Keratinocyte (primary cell): ENCODE measurements around the gene ETFA. TPM values are rescaled to one million over a fixed set of nuclear protein-coding genes. Genes with fewer than 3 reads are reported as not detected.
A peak's percentile ranks its signal among the peaks of the same experiment; 100 is the strongest.

Experiments
- DNase-seq: peaks from one replicate; pipeline ENCODE4 v3.0.0-alpha.2; 2011; ENCODE audit warnings: low read depth, missing footprints, low spot score
- FAIRE-seq: peaks from 2 replicates; lab custom pipeline; 2011; peaks lifted over from hg19 to GRCh38; lab: Jason Lieb, UNC
- H2AFZ ChIP-seq: 2 replicates; pipeline ENCODE4 v1.6.0; 2012; ENCODE audit warnings: low read length, control low read depth, inconsistent platforms; ENCODE audit not compliant: control insufficient read depth
- H3K27ac ChIP-seq: 2 replicates; pipeline ENCODE4 v1.5.1; 2011; ENCODE audit warnings: low read length; ENCODE audit not compliant: control insufficient read depth, insufficient read depth
- H3K27me3 ChIP-seq: 3 replicates; pipeline ENCODE4 v1.6.0; 2011; ENCODE audit warnings: low read length; ENCODE audit not compliant: control insufficient read depth, insufficient read depth; ENCODE audit errors: extremely low read depth
- H3K36me3 ChIP-seq, 2 experiments: 2 replicates in 1 of 2; 3 replicates in 1 of 2; pipeline ENCODE4 v1.5.1; 2011; ENCODE audit warnings: low read length in 2 of 2, mild to moderate bottlenecking in 1 of 2; ENCODE audit not compliant: control insufficient read depth in 2 of 2, insufficient read depth in 2 of 2; ENCODE audit errors: extremely low read depth in 1 of 2
- H3K4me1 ChIP-seq: 3 replicates; pipeline ENCODE4 v1.5.1; 2011; ENCODE audit warnings: low read length; ENCODE audit not compliant: control insufficient read depth, insufficient read depth; ENCODE audit errors: extremely low read depth
- H3K4me2 ChIP-seq: 3 replicates; pipeline ENCODE4 v1.6.0; 2011; ENCODE audit warnings: low read depth, low read length; ENCODE audit not compliant: control insufficient read depth, insufficient read depth; ENCODE audit errors: extremely low read depth
- H3K4me3 ChIP-seq, 3 experiments: fragments of 200-600 bp in 1 of 3; sonication (generic) in 1 of 3; 2 replicates in 2 of 3; 3 replicates in 1 of 3; pipeline ENCODE4 v1.5.1; 2011 to 2016; ENCODE audit warnings: low read length in 3 of 3, mild to moderate bottlenecking in 3 of 3, control low read depth in 2 of 3, inconsistent platforms in 1 of 3, low read depth in 1 of 3, mixed read lengths in 1 of 3, mixed run types in 1 of 3, moderate library complexity in 1 of 3; ENCODE audit not compliant: control insufficient read depth in 2 of 3, insufficient read depth in 2 of 3; ENCODE audit errors: extremely low read depth in 1 of 3
- H3K79me2 ChIP-seq: 2 replicates; pipeline ENCODE4 v1.6.0; 2012; ENCODE audit warnings: low read length; ENCODE audit not compliant: control insufficient read depth, insufficient read depth
- H3K9ac ChIP-seq: 3 replicates; pipeline ENCODE4 v1.6.0; 2011; ENCODE audit warnings: low read length; ENCODE audit not compliant: control insufficient read depth, insufficient read depth; ENCODE audit errors: extremely low read depth
- H3K9me1 ChIP-seq: 3 replicates; pipeline ENCODE4 v1.6.0; 2011; ENCODE audit warnings: low read length; ENCODE audit not compliant: control insufficient read depth, insufficient read depth; ENCODE audit errors: extremely low read depth
- H3K9me3 ChIP-seq: 2 replicates; pipeline ENCODE4 v1.5.1; 2012; ENCODE audit warnings: low read depth, low read length; ENCODE audit not compliant: control insufficient read depth
- H4K20me1 ChIP-seq: 3 replicates; pipeline ENCODE4 v1.6.0; 2011; ENCODE audit warnings: low read length; ENCODE audit not compliant: control insufficient read depth, insufficient read depth; ENCODE audit errors: extremely low read depth
- EZH2 ChIP-seq: IDR thresholded peaks from one replicate; pipeline ENCODE4 v1.6.1; 2012; ENCODE audit warnings: inconsistent platforms, mild to moderate bottlenecking, low read length, moderate library complexity
- dilution Hi-C: fragments of 300-500 bp; cut with MboI; formaldehyde crosslinking; loops from one replicate; pipeline ENCODE4 v1.7.0; 2020; ENCODE audit warnings: low sequenced_read_pairs; ENCODE audit not compliant: extremely low pct_ligation_motif_present
- polyA plus RNA-seq, 5 experiments: library from polyadenylated mRNA; depleted of rRNA in 3 of 5; stranded (reverse) in 3 of 5; stranded (forward) in 1 of 5; unstranded in 1 of 5; fragments of >200 nt; gene quantifications; 1 replicate in 1 of 5; 2 replicates in 3 of 5; 3 replicates in 1 of 5; pipeline versions ENCODE4 v1.2.1 to v1.2.3, GENCODE V29; 2011 to 2012; ENCODE audit warnings: missing spikeins in 2 of 5, low read depth in 1 of 5, low replicate concordance in 1 of 5
- TF ChIP-seq, protein P1 (sequence below), 3 experiments: IDR thresholded peaks in 1 of 3; conservative IDR thresholded peaks in 1 of 3; optimal IDR thresholded peaks in 1 of 3; 2 replicates in 2 of 3; 3 replicates in 1 of 3; pipeline versions ENCODE3 to v1.5.1; 2011; ENCODE audit warnings: low read length in 3 of 3, mild to moderate bottlenecking in 3 of 3, moderate library complexity in 2 of 3, control low read depth in 1 of 3, inconsistent platforms in 1 of 3; ENCODE audit not compliant: insufficient read depth in 2 of 3; ENCODE audit errors: extremely low read depth in 1 of 3

ETFA gene
- polyA plus RNA-seq, 1 donor (not counting 4 experiments of a cell fraction or from before 2014, with no cell fraction given): 230 TPM

DNA sequence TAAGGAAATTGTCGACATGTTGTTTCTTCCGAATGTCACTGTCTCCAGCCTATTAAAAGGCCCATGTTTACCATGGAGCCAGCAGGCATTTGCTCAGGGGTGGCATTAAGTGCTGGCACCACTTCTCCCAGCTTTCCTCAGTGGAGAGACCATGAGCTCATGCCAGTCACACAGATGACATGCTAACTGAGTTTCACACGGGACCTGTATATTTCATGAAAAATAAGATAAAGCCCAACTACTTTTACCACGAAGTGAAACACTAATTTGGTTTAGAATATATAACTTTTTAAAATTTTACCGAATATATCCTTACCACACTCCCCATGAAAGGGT is 93.4 kb downstream of the ETFA start:
- no peak overlapping the region for H3K4me3 ChIP-seq
- FAIRE-seq: no peak
- peaks cover 14 to 21% of the 10 kb centered on the region in 2 experiments for H3K36me3 ChIP-seq
- TF ChIP-seq, protein P1, sequence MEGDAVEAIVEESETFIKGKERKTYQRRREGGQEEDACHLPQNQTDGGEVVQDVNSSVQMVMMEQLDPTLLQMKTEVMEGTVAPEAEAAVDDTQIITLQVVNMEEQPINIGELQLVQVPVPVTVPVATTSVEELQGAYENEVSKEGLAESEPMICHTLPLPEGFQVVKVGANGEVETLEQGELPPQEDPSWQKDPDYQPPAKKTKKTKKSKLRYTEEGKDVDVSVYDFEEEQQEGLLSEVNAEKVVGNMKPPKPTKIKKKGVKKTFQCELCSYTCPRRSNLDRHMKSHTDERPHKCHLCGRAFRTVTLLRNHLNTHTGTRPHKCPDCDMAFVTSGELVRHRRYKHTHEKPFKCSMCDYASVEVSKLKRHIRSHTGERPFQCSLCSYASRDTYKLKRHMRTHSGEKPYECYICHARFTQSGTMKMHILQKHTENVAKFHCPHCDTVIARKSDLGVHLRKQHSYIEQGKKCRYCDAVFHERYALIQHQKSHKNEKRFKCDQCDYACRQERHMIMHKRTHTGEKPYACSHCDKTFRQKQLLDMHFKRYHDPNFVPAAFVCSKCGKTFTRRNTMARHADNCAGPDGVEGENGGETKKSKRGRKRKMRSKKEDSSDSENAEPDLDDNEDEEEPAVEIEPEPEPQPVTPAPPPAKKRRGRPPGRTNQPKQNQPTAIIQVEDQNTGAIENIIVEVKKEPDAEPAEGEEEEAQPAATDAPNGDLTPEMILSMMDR (optimal IDR thresholded peaks at IDR 0.05 in 1 of 3, IDR thresholded peaks at IDR 0.05 in 1 of 3, conservative IDR thresholded peaks at IDR 0.05 in 1 of 3; ENCODE audit: extremely low read depth in 1 of 3, insufficient read depth in 2 of 3, low read length in 3 of 3): no peak
- TF ChIP-seq EZH2: no peak
- H3K27ac ChIP-seq: no peak overlapping the region
- no peak for DNase-seq
- H3K27me3 ChIP-seq: no peaks in the 10 kb centered on the region
- no peaks in the 10 kb centered on the region for H3K9me3 ChIP-seq
- H2AFZ ChIP-seq: no peak overlapping the region
- H3K79me2 ChIP-seq: no peaks in the 10 kb centered on the region
- H3K9me1 ChIP-seq: no peaks in the 10 kb centered on the region
- H3K9ac ChIP-seq: no peak overlapping the region
- dilution Hi-C loops: no loop called here
- H3K4me1 ChIP-seq: peaks cover 11% of the 10 kb centered on the region
- H3K4me2 ChIP-seq: no peak overlapping the region
- H4K20me1 ChIP-seq: no peaks in the 10 kb centered on the region

DNA sequence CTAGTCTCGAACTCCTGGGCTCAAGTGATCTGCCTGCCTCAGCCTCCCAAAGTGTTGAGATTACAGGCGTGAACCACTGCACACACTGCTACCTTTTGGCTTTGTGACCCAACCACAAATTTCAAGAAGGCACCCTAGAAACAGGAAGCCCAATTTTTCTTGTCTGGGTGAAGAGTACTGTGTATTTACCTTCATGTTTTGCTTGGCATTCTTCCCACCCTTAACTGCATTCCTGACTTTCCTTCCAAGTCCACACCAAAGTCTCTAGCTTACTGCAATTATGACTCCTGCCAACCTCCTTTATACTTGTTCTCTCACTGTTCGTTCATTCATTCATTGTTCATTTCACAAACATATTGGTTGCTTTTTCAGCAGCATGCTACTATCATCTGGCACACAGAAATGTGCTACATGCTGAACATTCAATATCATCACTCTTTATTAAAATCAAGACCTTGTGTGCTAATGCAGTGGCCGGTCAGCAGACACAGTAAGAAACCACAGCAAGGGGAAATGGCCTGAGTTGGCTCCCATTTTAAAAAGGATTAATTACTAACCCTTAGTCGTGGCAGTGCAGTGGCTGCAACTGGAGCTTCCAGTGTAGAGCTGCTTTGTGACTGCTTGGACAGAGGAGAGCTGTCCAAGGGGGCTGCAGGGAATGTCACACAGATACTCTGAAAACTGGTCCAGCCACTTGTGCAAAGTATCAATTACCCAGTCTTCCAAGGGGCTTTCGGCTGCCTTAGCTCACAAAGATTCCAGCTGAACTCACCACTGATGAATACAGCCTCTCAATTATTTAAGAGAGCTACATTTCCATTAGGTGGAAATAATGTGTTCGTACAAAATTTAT is 94.0 kb downstream of the ETFA start:
- peak; percentile 9 for FAIRE-seq
- DNase-seq: no peak
- Histone ChIP-seq H3K27me3 (no peaks in the 10 kb centered on the region), H3K4me3 (no peak overlapping the region), H3K9me3 (no peaks in the 10 kb centered on the region), H4K20me1 (no peaks in the 10 kb centered on the region), H3K9ac (no peak overlapping the region), H3K4me2 (peak overlapping the region; percentile 8), H3K4me1 (peaks cover 11% of the 10 kb centered on the region), H3K79me2 (no peaks in the 10 kb centered on the region), H3K36me3 (peaks cover 14 to 20% of the 10 kb centered on the region in 2 experiments), H3K9me1 (no peaks in the 10 kb centered on the region), H3K27ac (no peak overlapping the region), H2AFZ (no peak overlapping the region)
- dilution Hi-C loops: no loop called here
- TF ChIP-seq EZH2: no peak
- TF ChIP-seq, protein P1 (optimal IDR thresholded peaks at IDR 0.05 in 1 of 3, IDR thresholded peaks at IDR 0.05 in 1 of 3, conservative IDR thresholded peaks at IDR 0.05 in 1 of 3; ENCODE audit: extremely low read depth in 1 of 3, insufficient read depth in 2 of 3, low read length in 3 of 3): no peak
